HepG2 (cell line): ENCODE measurements around the gene FXYD5. TPM values are rescaled to one million over a fixed set of nuclear protein-coding genes. Genes with fewer than 3 reads are reported as not detected.

Experiments
- ATAC-seq: fragments of 200-7000 bp; cut with Tn5 transposase; 3 replicates; pipeline ENCODE4 v1.9.1; 2020; ENCODE audit warnings: mild to moderate bottlenecking, moderate library complexity
- BruUV-seq: library from RNA; stranded (reverse); fragments of 400-500 nt; replicated peaks from 2 replicates; lab custom pipeline; 2021; lab: Mats Ljungman, UMichigan
- CTCF ChIA-PET: fragments of 300-600 bp; formaldehyde crosslinking; extraction: SDS; loops from one replicate; lab custom pipeline; 2021; ENCODE audit warnings: low total read pairs, inconsistent platforms, low intra/inter-chr PET ratio; lab: Yijun Ruan, JAX
- POLR2A ChIA-PET: fragments of 350-600 bp; sonication (Branson Sonifier 250); formaldehyde crosslinking; loops from one replicate; lab custom pipeline; 2020; ENCODE audit warnings: antibody characterized with exemption, inconsistent platforms; lab: Yijun Ruan, JAX
- DNase-seq: peaks from one replicate; pipeline ENCODE4 v3.0.0-alpha.2; 2015; ENCODE audit warnings: low spot score
- FAIRE-seq: peaks from 3 replicates; lab custom pipeline; 2011; peaks lifted over from hg19 to GRCh38; lab: Jason Lieb, UNC
- H2AFZ ChIP-seq: one replicate; pipeline ENCODE4 v1.6.1; 2011; ENCODE audit warnings: low read length, inconsistent platforms
- H3K27ac ChIP-seq: fragments of 300-600 bp; 3 replicates; pipeline ENCODE4 v1.8.0; 2011; ENCODE audit warnings: mixed run types, mild to moderate bottlenecking, mixed read lengths, low read length, inconsistent platforms; ENCODE audit not compliant: insufficient read depth; ENCODE audit errors: extremely low read length
- H3K27me3 ChIP-seq, 2 experiments: fragments of 200-600 bp in 1 of 2; 2 replicates in 1 of 2; 3 replicates in 1 of 2; pipeline versions ENCODE4 v1.6.0 to v1.8.0; 2011; ENCODE audit warnings: low read length in 2 of 2, mild to moderate bottlenecking in 2 of 2, moderate library complexity in 2 of 2, inconsistent platforms in 1 of 2; ENCODE audit not compliant: insufficient read depth in 2 of 2, control insufficient read depth in 1 of 2
- H3K36me3 ChIP-seq, 2 experiments: fragments of 200-600 bp in 1 of 2; replicated peaks in 1 of 2; 2 replicates in 1 of 2; 3 replicates in 1 of 2; pipeline versions ENCODE4 v1.5.1 to v1.8.0; 2011; ENCODE audit warnings: low read length in 2 of 2, inconsistent platforms in 1 of 2; ENCODE audit not compliant: insufficient read depth in 2 of 2, control insufficient read depth in 1 of 2
- H3K4me1 ChIP-seq: 2 replicates; pipeline ENCODE4 v1.5.1; 2012; ENCODE audit warnings: low read length, inconsistent platforms; ENCODE audit not compliant: insufficient read depth
- H3K4me2 ChIP-seq: 2 replicates; pipeline ENCODE4 v1.6.0; 2011; ENCODE audit warnings: low read depth, low read length, inconsistent platforms
- H3K4me3 ChIP-seq, 3 experiments: fragments of 200-600 bp in 1 of 3; sonication (generic), shearing (Covaris generic) in 1 of 3; replicated peaks in 1 of 3; 2 replicates each; pipeline ENCODE4 v1.5.1; 2011 to 2016; ENCODE audit warnings: low read length in 3 of 3, inconsistent platforms in 2 of 3, low read depth in 2 of 3, mild to moderate bottlenecking in 2 of 3, control low read depth in 1 of 3, mixed read lengths in 1 of 3; ENCODE audit not compliant: insufficient read depth in 1 of 3
- H3K79me2 ChIP-seq: one replicate; pipeline ENCODE4 v1.6.1; 2011; ENCODE audit warnings: low read length, inconsistent platforms; ENCODE audit not compliant: insufficient read depth
- H3K9ac ChIP-seq: 2 replicates; pipeline ENCODE4 v1.6.0; 2011; ENCODE audit warnings: mild to moderate bottlenecking, low read depth, low read length, inconsistent platforms; ENCODE audit not compliant: insufficient read depth
- H3K9me3 ChIP-seq: 2 replicates; pipeline ENCODE4 v1.5.1; 2012; ENCODE audit warnings: mild to moderate bottlenecking, low read length
- H4K20me1 ChIP-seq: 2 replicates; pipeline ENCODE4 v1.6.0; 2011; ENCODE audit warnings: inconsistent platforms, mild to moderate bottlenecking, low read length, moderate library complexity; ENCODE audit not compliant: insufficient read depth
- ARHGAP35 ChIP-seq: sonication (generic); formaldehyde crosslinking; IDR thresholded peaks from 2 replicates; pipeline ENCODE4 v1.9.0; 2022; ENCODE audit warnings: mild to moderate bottlenecking, inconsistent platforms, moderate library complexity, missing genetic modification reagents, borderline replicate concordance
- E2F1 ChIP-seq: sonication (generic); formaldehyde crosslinking; IDR thresholded peaks from 2 replicates; pipeline ENCODE4 v1.5.0; 2020; ENCODE audit warnings: missing genetic modification reagents
- ELF4 ChIP-seq: sonication (generic); formaldehyde crosslinking; IDR thresholded peaks from 2 replicates; pipeline ENCODE4 v1.5.0; 2020; ENCODE audit warnings: missing genetic modification reagents, mild to moderate bottlenecking, moderate library complexity, borderline replicate concordance
- HNF1A ChIP-seq, 2 experiments: sonication (generic) in 1 of 2; formaldehyde crosslinking in 1 of 2; IDR thresholded peaks; 2 replicates each; pipeline versions ENCODE4 v1.4.0 to v1.6.1; 2016 to 2020; ENCODE audit warnings: borderline replicate concordance in 1 of 2, low read depth in 1 of 2, mild to moderate bottlenecking in 1 of 2, missing genetic modification reagents in 1 of 2
- HNRNPL ChIP-seq: fragments of 200-400 bp; formaldehyde crosslinking; IDR thresholded peaks from 2 replicates; pipeline ENCODE4 v1.6.1; 2017; ENCODE audit warnings: mild to moderate bottlenecking, low read depth, low read length
- PCBP1 ChIP-seq: fragments of 200-400 bp; formaldehyde crosslinking; IDR thresholded peaks from 2 replicates; pipeline ENCODE4 v1.6.1; 2017; ENCODE audit warnings: mild to moderate bottlenecking, low read depth, low read length, borderline replicate concordance
- SMYD3 ChIP-seq: sonication (generic); formaldehyde crosslinking; IDR thresholded peaks from 2 replicates; pipeline ENCODE4 v1.8.1; 2023; ENCODE audit warnings: mild to moderate bottlenecking, missing genetic modification reagents
- SRY ChIP-seq: sonication (generic); formaldehyde crosslinking; IDR thresholded peaks from 2 replicates; pipeline ENCODE4 v1.8.0; 2022; ENCODE audit warnings: mild to moderate bottlenecking, missing genetic modification reagents
- TCF7 ChIP-seq: sonication (generic); IDR thresholded peaks from 2 replicates; pipeline ENCODE4 v1.6.1; 2016; ENCODE audit warnings: antibody characterized with exemption, low read depth
- ZNF883 ChIP-seq: sonication (generic); formaldehyde crosslinking; IDR thresholded peaks from 2 replicates; pipeline ENCODE4 v1.5.1; 2020; ENCODE audit warnings: mild to moderate bottlenecking, missing genetic modification reagents; ENCODE audit errors: not compliant biosample characterization
- WGBS: methylation state at CpG from one replicate; pipeline ENCODE4 v1.1.6; 2017; ENCODE audit warnings: low lambda C conversion rate; 5-methylcytosine and 5-hydroxymethylcytosine counted together
- in situ Hi-C: cut with HindIII; loops from 2 replicates; pipeline ENCODE4 v1.10.0; 2017; ENCODE audit warnings: low pct_unique_long_range_greater_than_20kb; ENCODE audit not compliant: extremely low pct_ligation_motif_present
- intact Hi-C: fragments of 100-400 bp; cut with micrococcal nuclease; formaldehyde crosslinking; loops from one replicate; pipeline ENCODE4 v1.10.0; 2022; ENCODE audit not compliant: unreplicated experiment
- polyA plus RNA-seq, 8 experiments: library from polyadenylated mRNA; depleted of rRNA in 3 of 8; stranded (reverse) in 7 of 8; unstranded in 1 of 8; fragments of >200 nt; fragmentation: Illumina TruSeq in 4 of 8; extraction: Trizol in 4 of 8; gene quantifications; 2 replicates each; pipeline versions ENCODE4 v1.2.1 to v1.2.3, GENCODE V29; 2011 to 2016; ENCODE audit warnings: low read depth in 4 of 8, missing spikeins in 1 of 8, mixed read lengths in 1 of 8; ENCODE audit not compliant: insufficient read depth in 1 of 8
- total RNA-seq, 5 experiments: library from RNA; depleted of rRNA; stranded (reverse); fragments of >200 nt; fragmentation: Illumina TruSeq; extraction: Trizol; gene quantifications; 2 replicates each; pipeline ENCODE4 v1.2.3, GENCODE V29; 2016; ENCODE audit warnings: low read depth in 1 of 5

The FXYD5 gene
- total and polyA plus RNA-seq, 2 of the 13 experiments (the other 11 are each of a cell fraction or from before 2014, with no cell fraction given): 0.65 TPM; not detected in 1

- WGBS: 82% methylated on average over 22 of the region's 22 CpGs
- H3K27me3 ChIP-seq: no peaks in the 10 kb centered on the region
- ATAC-seq (no peak), FAIRE-seq (no peak), DNase-seq (no peak)
- H3K4me1 ChIP-seq: peaks cover 69% of the 10 kb centered on the region
- ChIA-PET CTCF (no interaction called here), POLR2A (no interaction called here)
- no TSS peak for BruUV-seq
- no peak overlapping the region for H2AFZ ChIP-seq
- H4K20me1 ChIP-seq: no peaks in the 10 kb centered on the region
- in situ Hi-C loops (no loop called here), intact Hi-C loops (no loop called here)
- no peaks in the 10 kb centered on the region for H3K79me2 ChIP-seq
- no peak overlapping the region for H3K27ac ChIP-seq
- no peak overlapping the region for H3K4me3 ChIP-seq
- H3K36me3 ChIP-seq: no peaks in the 10 kb centered on the region
- no peaks in the 10 kb centered on the region for H3K9me3 ChIP-seq
- TF ChIP-seq HNRNPL: 0 out of 2 replicates have a peak, but pooled peaks have one; percentile 31
- no peak for TF ChIP-seq ARHGAP35
- TF ChIP-seq E2F1 (CRISPR knock-in tag): no peak
- H3K9ac ChIP-seq: no peak overlapping the region
- H3K4me2 ChIP-seq: no peak overlapping the region; the same call in 1 of the 2 replicates
Measured at GRCh38 chr19:35109395-35110112, 45.0 kb upstream of the FXYD5 start.

GRCh38 chr19:35110974-35111373, 43.6 kb upstream of the FXYD5 start:
- POLR2A ChIA-PET: no interaction called here
- no peaks in the 10 kb centered on the region for H3K36me3 ChIP-seq
- intact Hi-C loops: no loop called here
- 36% methylated on average over 5 of the region's 9 CpGs for WGBS
- in situ Hi-C loops: no loop called here
- no peak overlapping the region for H3K27ac ChIP-seq
- ATAC-seq (no peak), DNase-seq (no peak), FAIRE-seq (no peak)
- no TSS peak for BruUV-seq
- H2AFZ ChIP-seq: peak overlapping the region; percentile 17
- no peaks in the 10 kb centered on the region for H3K9me3 ChIP-seq
- CTCF ChIA-PET: no interaction called here
- no peaks in the 10 kb centered on the region for H3K79me2 ChIP-seq
- H3K4me2 ChIP-seq: peak overlapping the region; percentile 44
- no peak overlapping the region; a peak in 2 of 6 replicates for H3K4me3 ChIP-seq
- H3K4me1 ChIP-seq: peaks cover 83% of the 10 kb centered on the region
- H4K20me1 ChIP-seq: no peaks in the 10 kb centered on the region
- H3K9ac ChIP-seq: no peak overlapping the region
- H3K27me3 ChIP-seq: 0 out of 5 replicates have a peak, but pooled peaks cover 0 to 4% of the 10 kb centered on the region in 2 experiments
- TF ChIP-seq ZNF883 (CRISPR knock-in tag) (no peak), HNF1A (IDR thresholded peaks at IDR 0.05; ENCODE audit: low read depth) (no peak), HNF1A (CRISPR knock-in tag; IDR thresholded peaks at IDR 0.05; ENCODE audit: borderline replicate concordance) (no peak), ELF4 (CRISPR knock-in tag) (no peak), SMYD3 (CRISPR knock-in tag) (no peak), PCBP1 (peak; percentile 85; the same call in 1 of the 2 replicates), SRY (CRISPR knock-in tag) (no peak), TCF7 (no peak)
